BE2C (cell line): ENCODE data around the gene SS18L1.
"Not testable (repeated sequence)": the region's sequence is repeated elsewhere in the genome, so short reads cannot be mapped to it uniquely, and the experiment has no call there.

Experiments
- DNase-seq: peaks from one replicate; pipeline ENCODE4 v3.0.0-alpha.2; 2020
- H3K27me3 ChIP-seq: fragments of 250-450 bp; sonication (Bioruptor Pico); 2 replicates; pipeline ENCODE4 v1.5.1; 2020; ENCODE audit warnings: mild to moderate bottlenecking
- H3K36me3 ChIP-seq: fragments of 250-450 bp; sonication (Bioruptor Pico); 2 replicates; pipeline ENCODE4 v1.5.1; 2020; ENCODE audit warnings: mild to moderate bottlenecking
- H3K4me1 ChIP-seq: fragments of 250-450 bp; sonication (Bioruptor Pico); 2 replicates; pipeline ENCODE4 v1.5.1; 2020
- H3K4me3 ChIP-seq: 2 replicates; pipeline ENCODE4 v1.5.1; 2011; ENCODE audit warnings: low read depth, low read length
- H3K9me3 ChIP-seq: fragments of 250-450 bp; sonication (Bioruptor Pico); 2 replicates; pipeline ENCODE4 v1.5.1; 2020
- CTCF ChIP-seq: IDR thresholded peaks from 2 replicates; pipeline ENCODE4 v1.5.1; 2012; ENCODE audit warnings: mild to moderate bottlenecking, low read depth, low read length

Gene SS18L1

DNA sequence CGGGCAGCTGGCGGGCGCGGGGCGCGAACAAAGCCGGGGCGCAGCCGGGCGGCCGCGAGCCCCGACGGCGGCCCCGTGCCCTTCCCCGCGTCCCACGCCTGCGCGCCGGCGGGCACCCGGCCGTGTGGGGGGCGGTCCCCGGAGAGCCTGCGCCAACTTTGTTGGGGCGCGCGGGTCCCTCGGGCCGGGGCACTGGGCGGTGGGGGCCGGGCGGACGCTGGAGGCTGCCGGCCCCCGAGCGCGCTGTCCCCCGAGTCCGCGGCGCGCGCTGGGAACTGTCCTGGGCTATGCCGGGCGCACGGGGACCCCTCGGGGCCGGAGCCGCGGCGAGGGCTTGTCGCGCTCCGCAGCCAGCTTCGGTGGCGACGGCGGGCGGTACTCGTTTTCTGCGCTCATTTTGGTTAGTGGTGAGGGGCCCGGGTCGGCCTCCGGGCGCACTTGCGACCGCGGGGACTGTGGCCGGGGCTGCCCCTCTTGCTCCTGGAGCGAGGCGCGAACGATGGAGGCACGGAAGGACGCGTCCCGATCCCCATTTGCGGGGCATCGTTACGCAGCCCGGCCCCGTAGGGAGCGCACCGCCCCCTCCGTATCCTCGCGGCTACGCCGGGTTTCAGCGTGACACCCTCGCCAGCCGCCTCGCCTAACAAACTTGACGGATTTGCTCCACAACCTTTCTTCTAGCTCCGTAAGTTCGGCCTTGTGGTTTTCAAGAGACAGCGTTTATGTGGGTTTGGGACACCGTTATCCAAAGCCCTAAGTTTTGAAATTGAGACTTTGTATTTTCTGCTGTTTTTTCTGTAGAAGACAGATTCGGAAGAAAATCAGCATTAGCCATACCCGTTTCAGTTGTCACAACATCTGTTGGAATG, 622 bp downstream of the SS18L1 start:
- peaks cover 46% of the 10 kb centered on the region for H3K36me3 ChIP-seq
- H3K4me3 ChIP-seq = peak overlapping the region; percentile 91
- H3K4me1 ChIP-seq = peaks cover 20% of the 10 kb centered on the region
- peak; percentile 70 for DNase-seq
- H3K27me3 ChIP-seq = no peaks in the 10 kb centered on the region; the same call in 1 of the 2 replicates
- no peaks in the 10 kb centered on the region for H3K9me3 ChIP-seq
- TF ChIP-seq CTCF = no peak

DNA sequence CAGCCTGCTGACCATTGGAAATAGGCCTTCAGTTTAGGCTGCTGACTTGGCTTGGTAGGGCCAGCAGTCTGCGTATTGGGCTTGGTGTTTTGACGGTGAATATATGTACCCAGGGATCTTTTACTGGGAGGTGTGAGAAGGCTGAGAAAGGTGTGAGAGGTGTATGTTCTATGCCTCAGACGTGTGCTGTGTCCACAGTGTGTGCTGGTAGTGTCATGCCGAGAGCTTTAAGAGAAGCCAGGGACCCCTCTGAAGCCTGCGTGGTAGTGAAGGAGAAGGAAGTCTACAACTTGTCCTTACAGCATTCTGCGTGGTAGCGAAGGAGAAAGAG, 2.1 kb downstream of the SS18L1 start:
- H3K4me1 ChIP-seq = peaks cover 15% of the 10 kb centered on the region
- H3K27me3 ChIP-seq = no peaks in the 10 kb centered on the region; the same call in 1 of the 2 replicates
- H3K9me3 ChIP-seq = no peaks in the 10 kb centered on the region
- DNase-seq = no peak
- H3K4me3 ChIP-seq = no peak overlapping the region; the same call in 1 of the 2 replicates
- H3K36me3 ChIP-seq = peaks cover 31% of the 10 kb centered on the region
- TF ChIP-seq CTCF = no peak

- no peak for TF ChIP-seq CTCF
- DNase-seq = no peak
- H3K9me3 ChIP-seq = no peaks in the 10 kb centered on the region
- no peaks in the 10 kb centered on the region; the same call in 1 of the 2 replicates for H3K27me3 ChIP-seq
- peaks cover 29% of the 10 kb centered on the region for H3K36me3 ChIP-seq
- H3K4me3 ChIP-seq = no peak overlapping the region
- peaks cover 9% of the 10 kb centered on the region for H3K4me1 ChIP-seq
Observed at GRCh38 chr20:62146019-62146755, 2.6 kb downstream of the SS18L1 start.

DNA sequence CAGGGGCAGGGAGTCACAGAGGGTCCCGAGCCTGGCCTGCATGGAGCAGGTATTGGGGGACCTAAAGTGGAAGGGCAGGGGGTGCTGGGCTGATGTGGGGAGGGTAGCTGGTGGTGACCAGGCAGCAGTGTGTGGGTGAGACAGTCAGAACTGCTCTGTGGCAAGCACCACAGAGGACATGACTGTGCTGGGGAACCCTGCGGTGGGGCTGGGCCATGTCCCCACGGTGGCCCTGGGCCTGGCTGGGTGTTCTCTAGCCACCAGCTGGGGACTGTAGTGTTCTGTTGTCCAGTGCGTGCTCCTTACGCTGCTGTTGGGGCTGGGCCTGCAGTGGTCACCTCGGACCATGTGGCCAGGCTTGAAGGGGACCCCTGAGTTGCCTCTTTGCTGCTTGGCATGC, 3.6 kb downstream of the SS18L1 start:
- TF ChIP-seq CTCF = no peak
- DNase-seq = no peak
- no peak overlapping the region for H3K4me3 ChIP-seq
- no peaks in the 10 kb centered on the region; the same call in 1 of the 2 replicates for H3K27me3 ChIP-seq
- H3K36me3 ChIP-seq = peaks cover 26% of the 10 kb centered on the region
- H3K9me3 ChIP-seq = no peaks in the 10 kb centered on the region
- H3K4me1 ChIP-seq = 0 out of 2 replicates have a peak, but pooled peaks cover 2% of the 10 kb centered on the region

GRCh38 chr20:62147528-62147927, 4.0 kb downstream of the SS18L1 start:
- no peak for DNase-seq
- Histone ChIP-seq H3K4me3 (no peak overlapping the region), H3K9me3 (no peaks in the 10 kb centered on the region), H3K4me1 (0 out of 2 replicates have a peak, but pooled peaks cover 2% of the 10 kb centered on the region), H3K27me3 (no peaks in the 10 kb centered on the region; the same call in 1 of the 2 replicates), H3K36me3 (peaks cover 26% of the 10 kb centered on the region)
- TF ChIP-seq CTCF = no peak

DNA sequence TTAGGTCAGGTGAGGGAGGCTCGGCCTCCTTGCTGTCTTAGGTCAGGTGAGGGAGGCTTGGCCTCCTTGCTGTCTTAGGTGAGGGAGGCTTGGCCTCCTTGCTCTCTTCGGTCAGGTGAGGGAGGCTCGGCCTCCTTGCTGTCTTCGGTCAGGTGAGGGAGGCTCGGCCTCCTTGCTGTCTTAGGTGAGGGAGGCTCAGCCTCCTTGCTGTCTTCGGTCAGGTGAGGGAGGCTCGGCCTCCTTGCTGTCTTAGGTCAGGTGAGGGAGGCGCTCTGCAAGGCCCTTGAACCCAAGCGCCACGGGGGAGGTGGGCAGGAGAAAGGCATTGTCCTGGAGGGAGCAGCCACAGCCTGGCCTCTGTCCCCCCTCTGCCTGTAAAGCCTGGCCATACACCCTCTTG, 4.8 kb downstream of the SS18L1 start:
- H3K9me3 ChIP-seq, H3K27me3 ChIP-seq, H3K4me3 ChIP-seq, DNase-seq, H3K4me1 ChIP-seq: not testable (repeated sequence)
- H3K36me3 ChIP-seq = peaks cover 33% of the 10 kb centered on the region
